Hepatic stellate cell (primary cell): ENCODE results near the gene GK.
"Not testable (repeated sequence)": the region's sequence is repeated elsewhere in the genome, so short reads cannot be mapped to it uniquely, and the experiment has no call there.

Experiments used
- DNase-seq: peaks from one replicate; pipeline ENCODE4 v3.0.0; 2011; ENCODE audit warnings: low spot score

Gene GK

DNA sequence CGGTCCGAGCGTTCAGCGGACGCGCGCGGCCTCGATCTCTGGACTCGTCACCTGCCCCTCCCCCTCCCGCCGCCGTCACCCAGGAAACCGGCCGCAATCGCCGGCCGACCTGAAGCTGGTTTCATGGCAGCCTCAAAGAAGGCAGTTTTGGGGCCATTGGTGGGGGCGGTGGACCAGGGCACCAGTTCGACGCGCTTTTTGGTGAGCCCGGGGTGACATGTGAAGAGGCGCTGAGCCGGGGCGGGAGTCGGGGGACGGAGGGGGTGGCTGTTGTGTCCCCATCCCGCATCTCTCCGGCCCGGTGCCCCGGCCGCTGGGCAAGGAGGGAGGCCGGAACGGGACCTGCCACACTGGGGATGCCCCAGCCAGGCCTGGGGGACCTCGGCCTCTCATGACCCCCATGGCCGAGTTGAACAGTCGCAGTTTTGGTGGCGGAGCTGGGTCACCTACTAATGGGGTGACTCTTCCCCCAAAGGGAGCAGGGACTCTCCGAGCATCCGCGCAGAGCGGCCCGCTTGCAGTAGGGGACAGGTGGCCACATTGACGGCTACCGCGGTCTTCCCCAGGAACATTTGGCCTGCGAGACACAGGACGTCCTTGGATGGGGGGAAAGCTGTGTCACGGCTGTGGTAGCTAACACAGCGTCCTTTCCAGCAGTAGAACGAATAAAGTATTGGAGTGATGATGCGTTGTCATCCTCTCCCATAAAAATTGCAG, at the start of gene GK:
Gene GK (plus strand): TSS at position 9 of the 717 bp plus-strand sequence. CDS start 115 bp downstream, at position 124.
- DNase-seq, result no peak

DNA sequence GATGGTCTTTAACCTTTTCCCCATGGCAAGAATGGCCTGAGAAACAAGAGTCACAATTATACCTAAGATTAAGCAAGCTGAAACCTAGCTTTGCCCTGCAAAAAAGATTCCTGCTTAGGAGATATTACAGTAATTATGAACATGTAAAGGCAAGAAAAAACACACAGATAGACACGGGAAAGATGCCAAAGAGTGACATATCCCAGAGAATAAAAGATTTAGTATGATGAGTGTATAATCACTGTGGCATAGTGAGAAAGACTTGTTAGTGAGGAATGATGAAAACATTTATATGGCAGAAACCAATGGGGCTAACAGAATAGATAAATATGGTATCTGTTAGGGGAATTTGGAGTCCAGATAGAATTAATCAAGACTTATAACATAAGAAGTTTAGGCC, 46.1 kb upstream of the GK start:
- DNase-seq, result no peak

DNA sequence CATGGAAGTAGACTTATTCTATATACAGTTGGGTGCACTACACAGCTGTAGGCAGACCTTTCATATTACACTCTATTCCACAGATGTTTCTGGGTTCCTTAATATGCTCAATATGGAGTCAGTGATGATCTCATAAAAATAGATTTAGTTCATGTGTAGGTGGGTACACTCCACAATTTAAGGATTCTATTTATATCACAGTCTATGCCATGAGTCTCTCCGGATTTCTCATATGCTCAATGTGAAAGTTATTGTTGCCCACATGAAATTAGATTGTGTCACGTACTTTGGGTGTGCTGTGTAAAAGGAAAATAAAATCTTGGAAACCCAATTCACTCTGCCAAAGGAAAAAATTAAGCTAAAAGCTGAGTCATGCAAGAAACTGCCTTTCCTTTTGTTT, 43.2 kb upstream of the GK start:
- no peak for DNase-seq

DNA sequence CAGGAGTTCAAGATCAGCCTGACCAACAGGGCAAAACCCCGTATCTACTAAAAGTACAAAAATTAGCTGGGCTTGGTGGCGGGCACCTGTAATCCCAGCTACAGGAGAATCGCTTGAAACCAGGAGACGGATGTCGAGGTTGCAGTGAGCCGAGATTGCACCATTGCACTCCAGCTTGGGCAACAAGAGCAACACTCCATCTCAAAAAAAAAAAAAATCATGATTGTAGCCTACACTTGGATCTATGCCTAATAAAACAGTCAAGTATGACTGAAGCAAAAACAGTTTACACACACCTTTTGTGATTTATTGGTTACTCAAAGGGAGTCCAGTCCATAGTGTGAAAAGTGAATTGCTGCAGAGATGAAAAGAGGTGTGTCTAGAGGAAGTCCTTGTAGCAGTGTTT, 41.0 kb upstream of the GK start:
- DNase-seq, result no peak

DNA sequence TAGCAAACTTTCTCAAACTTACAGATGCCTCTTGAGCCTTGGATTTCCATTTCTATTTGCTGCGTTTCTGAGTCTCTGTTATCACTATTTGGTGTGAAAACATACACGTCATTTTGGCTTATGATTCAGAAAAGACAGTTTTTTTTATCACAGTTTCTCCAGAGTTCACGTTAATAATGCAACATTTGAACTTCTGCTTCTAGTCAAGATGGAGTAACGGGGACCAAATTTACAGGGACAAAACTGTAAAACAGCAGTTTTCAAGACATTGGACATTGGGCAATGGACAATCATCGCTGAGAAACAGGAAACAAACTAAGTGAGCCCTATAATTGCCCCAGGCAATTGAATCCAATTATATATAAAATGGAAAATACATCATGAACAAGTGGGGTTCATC, 39.5 kb upstream of the GK start:
- DNase-seq, result no peak

DNA sequence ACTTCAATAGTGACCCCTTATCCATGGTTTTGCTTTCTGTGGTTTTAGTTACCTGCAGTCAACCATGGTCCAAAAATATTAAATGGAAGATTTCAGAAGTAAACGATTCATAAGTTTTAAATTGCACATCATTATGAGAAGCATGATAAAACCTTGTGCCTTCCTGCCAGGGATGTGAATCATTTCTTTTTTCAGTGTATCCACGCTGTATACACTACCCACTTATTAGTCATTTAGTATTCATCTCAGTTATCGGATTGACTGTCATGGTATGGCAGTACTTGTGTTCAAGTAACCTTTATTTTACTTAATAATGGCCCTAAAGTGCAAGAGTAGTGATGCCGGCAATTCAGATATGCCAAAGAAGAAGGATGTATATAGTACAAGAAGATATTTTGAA, 38.0 kb upstream of the GK start:
- DNase-seq, result no peak

DNA sequence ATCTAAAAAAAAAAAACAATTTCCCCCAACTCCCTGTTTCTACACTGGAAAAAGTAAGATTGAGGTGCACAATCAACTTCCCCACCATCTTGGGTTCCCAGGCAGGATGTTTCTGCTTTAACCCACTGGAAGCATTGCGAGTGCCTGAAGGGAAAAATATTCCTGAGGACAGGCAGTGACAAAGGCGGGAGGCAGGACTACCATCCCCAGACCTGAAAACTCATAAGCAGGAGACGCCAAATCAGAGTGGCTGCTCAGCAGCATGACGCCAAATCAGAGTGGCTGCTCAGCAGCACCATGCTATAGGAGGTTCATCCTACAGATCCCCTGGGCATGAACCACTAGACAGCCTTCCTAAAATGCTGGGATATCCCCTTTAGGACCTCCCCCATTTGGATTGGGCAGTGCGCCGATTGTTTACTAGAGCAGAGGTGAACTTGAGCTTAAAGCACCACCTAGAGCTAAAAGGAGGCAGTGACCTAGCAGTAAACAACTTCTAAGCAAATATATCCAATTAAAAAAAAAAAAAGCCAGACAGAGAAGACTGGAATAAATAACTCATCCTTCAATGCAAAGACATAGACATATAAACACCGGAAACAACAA, 35.0 kb upstream of the GK start:
- no peak for DNase-seq

DNA sequence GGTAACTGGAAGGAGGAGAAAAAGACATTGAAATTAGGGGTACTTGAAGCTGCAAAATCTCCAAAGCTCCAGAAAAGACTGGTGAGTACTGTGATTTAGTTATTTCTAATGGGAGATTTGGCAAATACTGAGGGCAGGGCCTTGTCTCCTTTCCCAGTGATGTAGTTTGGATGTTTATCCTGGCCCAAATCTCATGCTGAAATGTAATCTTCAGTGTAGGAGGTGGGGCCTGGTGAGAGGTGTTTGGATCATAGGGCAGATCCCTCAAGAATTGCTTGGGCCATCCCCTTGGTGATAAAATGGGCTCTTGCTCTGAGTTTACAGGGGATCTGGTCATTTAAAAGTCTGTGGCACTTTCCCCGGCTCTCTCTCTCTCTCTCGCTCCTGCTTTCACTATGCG, 33.1 kb upstream of the GK start:
- no peak for DNase-seq

DNA sequence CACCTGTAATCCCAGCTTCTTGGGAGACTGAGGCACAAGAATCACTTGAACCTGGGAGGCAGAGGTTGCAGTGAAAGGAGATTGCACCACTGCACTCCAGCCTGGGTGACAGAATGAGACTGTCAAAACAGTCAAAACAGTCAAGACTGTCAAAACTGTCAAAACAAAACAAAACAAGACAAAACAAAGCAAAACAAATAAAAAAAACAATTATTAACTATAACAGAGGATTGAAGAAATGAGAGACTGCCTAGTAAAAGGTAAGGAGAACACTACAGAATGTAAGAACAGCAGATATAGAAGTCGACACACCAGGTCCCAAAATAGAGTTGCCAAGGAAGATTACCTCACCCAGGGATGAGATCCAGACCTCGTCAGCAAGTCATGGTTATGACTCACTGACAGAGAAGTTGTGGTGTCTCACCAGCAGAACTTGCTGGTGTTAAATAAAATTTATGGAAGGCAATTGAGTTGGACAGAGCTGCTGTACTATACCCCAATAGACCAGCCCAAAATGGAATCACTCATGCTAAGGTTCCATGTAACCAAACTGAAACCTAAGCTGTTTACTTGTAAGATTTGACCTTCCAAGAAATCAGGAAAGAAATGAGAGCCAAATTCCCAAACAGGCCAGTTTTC, 32.1 kb upstream of the GK start:
- DNase-seq, result peak; percentile 80

DNA sequence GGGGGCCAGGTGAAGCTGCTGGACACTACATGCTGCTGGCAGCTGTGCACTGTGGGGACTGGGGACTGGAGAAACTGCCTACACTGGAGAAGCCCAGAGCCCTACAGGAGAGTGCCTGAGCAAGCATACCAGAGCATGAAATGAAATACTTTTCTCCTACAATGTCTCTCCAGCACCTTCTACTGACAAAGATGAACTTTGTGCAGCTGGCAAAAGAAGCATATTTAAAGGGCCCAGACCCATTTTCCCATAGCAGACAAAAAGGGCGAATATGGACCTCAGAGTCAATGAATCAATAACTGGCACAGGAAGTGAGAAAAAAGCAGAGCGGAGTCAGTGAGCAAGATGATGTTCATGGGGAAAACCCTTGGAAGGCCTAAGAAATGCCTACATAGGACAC, 30.9 kb upstream of the GK start:
- no peak for DNase-seq

DNA sequence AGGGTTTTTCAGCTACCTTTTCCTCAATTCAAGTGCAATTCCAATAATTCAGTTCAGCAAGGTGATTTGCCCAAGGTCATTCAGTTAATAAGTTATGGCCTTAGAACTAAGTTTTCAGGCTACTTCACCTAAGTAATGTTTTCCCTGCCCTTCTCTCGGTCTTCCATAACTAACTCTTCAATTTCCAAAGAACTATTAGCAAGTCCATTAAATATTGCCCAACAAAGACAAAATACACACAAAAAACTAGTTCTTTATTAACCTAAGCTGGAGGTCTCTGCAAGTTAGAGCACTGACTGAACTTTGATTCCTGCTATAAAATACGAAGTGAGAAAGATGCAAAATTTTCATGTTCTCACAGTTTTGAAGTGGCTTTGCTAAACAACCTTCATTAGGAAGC, 26.8 kb upstream of the GK start:
- DNase-seq, result no peak

DNA sequence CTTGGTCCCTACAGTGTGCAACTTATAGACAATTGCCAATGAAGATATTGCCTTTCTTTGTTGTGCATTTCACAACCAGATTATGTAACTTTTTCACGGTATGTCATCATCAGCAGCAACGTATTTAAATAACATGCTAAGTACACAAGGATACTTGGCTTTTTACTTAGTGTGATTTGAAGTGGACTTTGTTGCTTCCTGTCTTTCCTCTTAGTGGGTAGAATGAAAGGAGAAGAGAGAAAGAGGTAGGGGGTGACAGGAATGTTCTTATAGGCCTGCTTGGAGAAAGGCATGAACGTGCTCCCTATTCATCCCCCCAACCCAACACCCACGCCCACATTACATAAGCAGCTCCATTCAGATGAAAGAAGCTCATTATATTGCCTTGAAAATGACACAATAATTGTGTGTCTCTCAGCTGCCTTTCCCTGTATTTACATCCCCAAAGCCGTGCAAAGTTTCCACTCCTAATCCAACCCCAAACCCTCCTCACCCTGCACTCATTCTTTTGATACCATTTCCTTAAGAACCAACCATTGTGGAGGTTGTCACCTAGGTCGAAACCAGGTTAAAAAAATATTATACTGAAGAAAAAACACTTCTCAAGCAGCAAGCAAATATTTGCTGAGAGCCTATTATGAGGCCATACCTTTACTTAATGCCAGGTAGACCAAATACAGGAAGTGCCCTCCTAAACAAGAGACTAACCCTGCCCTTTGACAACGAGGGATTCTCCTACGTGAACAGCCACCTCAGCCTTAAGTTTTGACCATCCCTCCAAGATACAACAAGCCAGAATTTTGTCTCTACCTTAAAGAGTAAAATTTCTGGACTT, 25.2 kb upstream of the GK start:
- DNase-seq, result no peak

DNA sequence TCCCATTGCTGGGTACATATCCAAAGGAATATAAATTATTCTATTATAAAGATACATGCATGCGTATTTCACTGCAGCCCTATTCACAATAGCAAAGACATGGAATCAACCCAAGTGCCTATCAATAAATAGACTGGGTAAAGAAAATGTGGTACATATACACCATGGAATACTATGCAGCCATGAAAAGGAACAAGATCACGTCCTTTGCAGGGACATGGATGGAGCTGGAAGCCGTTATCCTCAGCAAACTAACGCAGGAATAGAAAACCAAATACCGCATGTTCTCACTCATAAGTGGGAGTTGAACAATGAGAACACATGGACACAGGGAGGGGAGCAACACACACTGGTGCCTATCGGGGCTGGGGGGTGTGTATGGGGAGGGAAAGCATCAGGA, 19.2 kb upstream of the GK start:
- not testable (repeated sequence) for DNase-seq

DNA sequence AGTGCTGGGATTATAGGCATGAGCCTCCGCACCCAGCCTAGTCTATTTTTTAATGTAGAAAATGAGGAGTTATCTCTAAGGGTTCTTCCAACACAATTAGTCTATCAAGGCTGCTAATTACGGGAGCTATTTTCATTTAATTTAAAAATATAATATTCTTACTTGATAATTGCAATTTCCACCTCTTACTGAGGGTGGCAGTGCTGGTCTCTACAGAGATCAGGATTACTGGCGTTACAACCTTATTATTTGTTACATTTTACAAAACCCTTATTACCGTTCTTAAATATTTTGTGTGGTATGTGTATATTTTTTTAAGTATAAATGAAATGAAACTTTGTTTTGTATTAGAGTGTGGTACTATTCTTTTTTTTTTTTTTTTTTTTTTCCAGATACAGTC, 17.6 kb upstream of the GK start:
- DNase-seq, result peak; percentile 19

DNA sequence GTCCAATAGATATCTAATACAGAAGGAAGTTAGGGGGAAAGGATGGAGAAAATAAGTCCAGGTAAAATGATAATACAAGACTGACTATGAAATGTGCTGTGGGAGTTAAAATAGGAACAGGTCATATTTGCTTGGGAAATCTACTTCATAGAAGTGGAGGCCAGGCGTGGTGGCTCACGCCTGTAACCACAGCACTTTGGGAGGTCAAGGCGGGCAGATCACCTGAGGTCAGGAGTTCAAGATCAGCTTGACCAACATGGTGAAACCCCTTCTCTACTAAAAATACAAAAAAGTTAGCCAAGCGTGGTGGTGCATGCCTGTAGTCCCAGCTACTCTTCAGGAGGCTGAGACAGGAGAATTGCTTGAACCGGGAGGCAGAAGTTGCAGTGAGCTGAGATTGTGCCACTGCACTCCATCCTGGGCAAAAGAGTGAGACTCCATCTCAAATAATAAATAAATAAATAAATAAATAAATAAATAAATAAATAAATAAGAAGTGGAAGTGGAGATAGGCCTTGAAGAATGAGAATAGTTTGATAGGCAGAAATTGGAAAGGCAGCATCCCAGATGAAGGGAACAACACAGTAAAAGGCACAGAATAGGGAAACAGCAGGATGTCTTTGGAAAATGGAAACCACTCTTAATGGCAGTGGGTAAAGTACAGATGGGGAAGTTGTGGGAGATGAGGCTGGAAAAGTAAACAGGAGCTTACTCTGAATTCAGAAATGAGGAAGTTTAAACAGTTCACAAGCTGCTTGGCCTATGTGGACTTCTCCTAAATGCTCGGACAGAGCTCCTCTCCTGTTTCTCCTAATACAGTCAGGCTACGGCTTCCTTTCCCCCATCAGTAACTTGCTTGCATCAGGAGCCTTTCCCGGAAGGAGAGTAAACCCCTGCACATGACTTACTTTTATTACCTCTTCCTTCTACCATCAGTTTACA, 15.1 kb upstream of the GK start:
- DNase-seq, result no peak

DNA sequence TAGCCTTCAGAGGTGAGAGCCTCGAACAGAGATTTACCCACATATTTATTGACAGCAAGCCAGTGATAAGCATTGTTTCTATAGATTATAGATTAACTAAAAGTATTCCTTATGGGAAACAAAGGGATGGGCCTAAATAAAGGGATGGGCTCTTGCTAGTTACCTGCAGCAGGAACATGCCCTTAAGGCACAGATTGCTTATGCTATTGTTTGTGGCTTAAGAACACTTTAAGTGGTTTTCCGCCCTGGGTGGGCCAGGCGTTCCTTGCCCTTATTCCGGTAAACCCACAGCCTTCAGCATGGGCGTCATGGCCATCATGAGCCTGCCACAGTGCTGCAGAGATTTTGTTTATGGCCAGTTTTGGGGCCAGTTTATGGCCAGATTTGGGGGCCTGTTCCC, 13.5 kb upstream of the GK start:
- DNase-seq, result not testable (repeated sequence)

DNA sequence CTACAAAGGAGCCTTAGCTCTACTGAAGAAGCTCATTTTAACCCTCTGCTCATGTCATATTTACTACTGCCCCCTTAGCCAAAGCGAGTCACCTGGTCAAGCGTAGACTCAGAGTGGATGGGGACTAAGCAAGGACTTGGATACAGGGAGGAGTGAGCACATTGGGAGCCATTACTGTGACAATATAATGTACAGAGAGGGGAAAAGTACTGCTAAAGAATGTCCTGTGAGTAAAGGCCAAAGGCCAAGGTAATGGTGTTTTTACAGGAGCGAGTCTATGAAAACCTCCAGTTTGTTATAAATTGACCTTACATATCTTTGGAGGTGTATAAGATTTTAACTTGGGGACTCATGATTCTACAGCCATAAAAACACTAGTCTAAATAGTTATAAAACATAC, 10.6 kb upstream of the GK start:
- no peak for DNase-seq

DNA sequence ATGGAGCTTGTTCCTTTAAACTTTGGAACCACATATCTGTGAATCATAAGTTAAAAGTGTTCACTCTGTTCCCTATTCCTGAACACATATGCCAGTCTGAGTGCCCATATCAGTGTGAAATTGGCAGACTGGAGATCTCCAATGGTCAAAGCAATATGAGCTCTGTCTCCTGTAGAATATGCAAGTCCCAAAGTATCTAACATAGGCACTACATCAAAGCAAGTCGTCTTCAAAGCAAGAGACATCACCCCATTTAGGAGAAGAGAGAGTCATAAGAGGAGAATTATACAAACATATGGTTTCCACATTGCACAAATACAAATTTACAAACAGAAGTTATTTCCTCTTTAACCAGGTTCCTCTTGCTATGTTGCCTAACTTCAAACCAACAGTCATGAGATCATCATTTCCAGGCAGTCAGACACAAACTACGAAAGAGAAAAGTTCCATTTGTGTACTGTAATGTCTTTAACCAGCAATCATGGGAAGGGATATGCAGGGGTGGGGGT, 9.9 kb upstream of the GK start:
- DNase-seq, result no peak

DNA sequence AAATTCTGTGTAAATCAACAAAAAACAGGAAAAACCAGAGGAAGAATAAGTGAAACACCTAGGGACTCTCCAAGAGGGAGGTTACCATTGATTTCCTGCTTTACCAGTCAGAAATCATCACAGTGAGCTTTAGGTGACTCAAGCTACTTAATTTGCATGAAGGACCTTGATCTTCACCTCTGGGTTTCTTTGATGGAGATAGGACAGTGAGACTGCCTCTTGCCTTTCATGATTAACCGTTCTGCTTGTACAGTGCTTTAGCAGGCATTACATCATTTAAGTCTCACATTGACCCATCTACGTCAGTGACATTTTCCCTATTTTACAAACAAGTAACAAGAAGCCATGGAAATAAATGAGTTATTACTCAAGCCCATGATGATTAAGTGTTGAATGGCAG, 3.4 kb upstream of the GK start:
- no peak for DNase-seq

DNA sequence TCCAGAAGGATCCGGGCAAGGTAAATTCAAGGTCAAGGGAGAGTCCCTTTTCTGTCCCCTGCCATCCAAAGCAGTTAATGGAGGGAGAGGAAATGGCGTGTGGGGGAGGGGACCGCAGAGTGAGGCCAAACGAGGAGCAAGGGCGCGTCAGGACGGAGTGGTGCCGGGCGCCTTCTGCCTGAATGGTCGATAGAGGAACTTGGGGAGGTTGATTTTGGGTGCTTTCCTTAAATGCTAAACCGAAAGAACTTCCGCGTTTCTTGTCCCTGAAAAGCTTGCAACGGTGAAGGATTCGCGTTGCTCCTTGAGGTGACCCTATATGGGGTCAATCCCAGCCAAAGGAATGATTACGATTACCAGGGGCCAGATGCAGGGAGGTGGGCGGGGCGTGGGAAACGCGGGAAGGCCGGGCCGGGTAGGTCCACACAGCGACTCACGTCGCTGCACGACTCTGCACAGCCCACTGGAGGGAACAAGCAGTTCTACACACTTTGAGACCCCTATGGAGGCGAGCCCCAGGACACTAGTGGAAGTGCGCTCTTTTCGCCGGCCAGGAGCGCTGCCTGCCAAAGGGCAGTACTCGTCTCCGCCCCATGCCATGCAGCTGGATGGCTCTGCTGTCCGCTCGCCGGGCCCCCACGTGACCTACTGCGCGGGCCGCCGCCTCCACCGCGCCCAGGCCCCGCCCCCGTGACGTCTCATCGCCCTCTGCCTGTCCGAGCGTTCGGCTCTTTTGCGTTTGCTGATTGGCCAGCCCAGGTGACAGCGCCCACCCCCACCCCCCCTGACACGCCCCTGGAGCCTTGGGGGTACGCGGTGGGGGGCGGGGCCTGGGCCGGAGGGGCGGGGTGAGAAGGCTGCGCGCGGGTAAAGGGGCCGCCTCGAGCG, 452 bp upstream of the GK start:
- DNase-seq, result peak; percentile 88
